Kidney (tissue), 14 donors: ENCODE measurements around the gene SPINK5. TPM values are rescaled to one million over a fixed set of nuclear protein-coding genes. Genes with fewer than 3 reads are reported as not detected.

Experiments
- DNase-seq, 5 donors: peaks; one replicate each; pipeline ENCODE4 v3.0.0-alpha.2; 2013 to 2020
- FAIRE-seq: peaks from 2 replicates; lab custom pipeline; 2012; peaks lifted over from hg19 to GRCh38; lab: Jason Lieb, UNC
- H3K27ac ChIP-seq, 2 donors: one replicate each; pipeline ENCODE4 v1.7.0; 2013; ENCODE audit warnings: low read depth in 2 of 2, low read length in 2 of 2, inconsistent platforms in 1 of 2
- H3K27me3 ChIP-seq: one replicate; pipeline ENCODE4 v1.7.1; 2013; ENCODE audit warnings: low read length, inconsistent platforms; ENCODE audit not compliant: control insufficient read depth, insufficient read depth
- H3K36me3 ChIP-seq, 3 donors: one replicate each; pipeline versions ENCODE4 v1.7.0 to v1.7.1; 2013; ENCODE audit warnings: low read length in 3 of 3, control low read depth in 1 of 3, inconsistent platforms in 1 of 3; ENCODE audit not compliant: insufficient read depth in 3 of 3, control insufficient read depth in 2 of 3
- H3K4me1 ChIP-seq, 3 donors: one replicate each; pipeline versions ENCODE4 v1.7.0 to v1.7.1; 2013; ENCODE audit warnings: low read length in 3 of 3, inconsistent platforms in 1 of 3, low read depth in 1 of 3; ENCODE audit not compliant: control insufficient read depth in 2 of 3, insufficient read depth in 2 of 3
- H3K4me3 ChIP-seq, 3 donors: one replicate each; pipeline versions ENCODE4 v1.7.0 to v1.8.1; 2013; ENCODE audit warnings: low read length in 3 of 3, control low read depth in 1 of 3, inconsistent platforms in 1 of 3
- H3K9ac ChIP-seq, 3 donors: one replicate each; pipeline versions ENCODE4 v1.7.0 to v1.7.1; 2013; ENCODE audit warnings: low read length in 3 of 3, control low read depth in 1 of 3, inconsistent platforms in 1 of 3
- H3K9me3 ChIP-seq, 3 donors: one replicate each; pipeline versions ENCODE4 v1.7.0 to v1.7.1; 2013; ENCODE audit warnings: low read length in 3 of 3, control low read depth in 1 of 3, inconsistent platforms in 1 of 3; ENCODE audit not compliant: control insufficient read depth in 2 of 3, insufficient read depth in 1 of 3
- CTCF ChIP-seq: IDR thresholded peaks from 3 replicates; pipeline ENCODE4 v1.5.1; 2012; ENCODE audit warnings: mild to moderate bottlenecking, moderate library complexity, borderline replicate concordance; ENCODE audit not compliant: insufficient read depth; ENCODE audit errors: extremely low read depth
- intact Hi-C: fragments of 100-400 bp; cut with DNase I; formaldehyde crosslinking; loops from one replicate; pipeline ENCODE4 v1.11.1; 2022
- polyA plus RNA-seq: library from polyadenylated mRNA; stranded (reverse); fragments of 350-450 nt; fragmentation: Illumina TruSeq; extraction: RNeasy Lipid Tissue Mini Kit (QIAGEN cat#74804); gene quantifications from one replicate; pipeline ENCODE4 v1.2.3, GENCODE V29; 2014; ENCODE audit warnings: low read depth, low replicate concordance; ENCODE audit not compliant: insufficient read depth
- total RNA-seq: library from RNA; stranded (reverse); fragmentation: NEBNext Ultra II Directional; extraction: Animal tissue kit (Norgen Biotek cat#: 25700); gene quantifications from one replicate; pipeline ENCODE4 v1.2.1, GENCODE V29; 2021
- donor health status: control.
- donor health status: control.
- donor health status: control.
- donor health status: control.
- donor health status: control.
- donor health status: DM: yes; HTN: yes; CAD: no.
- donor health status: Normal renal cell carcinoma (clear cell type).

SPINK5 gene
- total and polyA plus RNA-seq, 2 donors from 2014 or later, result 0.32 to 0.91 TPM

GRCh38 chr5:148145916-148146315, 82.1 kb downstream of the SPINK5 start:
- DNase-seq, result peak in 3 of 5 donors; percentile 27 to 66 (median 53)
- H3K27ac ChIP-seq, result no peak overlapping the region
- intact Hi-C loops, result no loop called here
- no peaks in the 10 kb centered on the region for H3K4me1 ChIP-seq
- no peak for FAIRE-seq
- no peak overlapping the region for H3K4me3 ChIP-seq
- H3K9me3 ChIP-seq, result no peaks in the 10 kb centered on the region
- no peaks in the 10 kb centered on the region for H3K36me3 ChIP-seq
- TF ChIP-seq CTCF, result no peak
- H3K27me3 ChIP-seq, result no peaks in the 10 kb centered on the region
- H3K9ac ChIP-seq, result no peak overlapping the region

GRCh38 chr5:148146487-148146886, 82.7 kb downstream of the SPINK5 start:
- Histone ChIP-seq H3K9me3 (no peaks in the 10 kb centered on the region), H3K27me3 (no peaks in the 10 kb centered on the region), H3K27ac (no peak overlapping the region), H3K9ac (no peak overlapping the region), H3K4me3 (no peak overlapping the region), H3K36me3 (no peaks in the 10 kb centered on the region), H3K4me1 (no peaks in the 10 kb centered on the region)
- DNase-seq, result no peak
- no peak for FAIRE-seq
- no peak for TF ChIP-seq CTCF
- intact Hi-C loops, result no loop called here

GRCh38 chr5:148147415-148147814, 83.6 kb downstream of the SPINK5 start:
- Histone ChIP-seq H3K9ac (no peak overlapping the region), H3K9me3 (no peaks in the 10 kb centered on the region), H3K4me1 (no peaks in the 10 kb centered on the region), H3K27me3 (no peaks in the 10 kb centered on the region), H3K27ac (no peak overlapping the region), H3K4me3 (no peak overlapping the region), H3K36me3 (no peaks in the 10 kb centered on the region)
- no peak for TF ChIP-seq CTCF
- DNase-seq (no peak), FAIRE-seq (no peak)
- intact Hi-C loops, result no loop called here

GRCh38 chr5:148151872-148152271, 88.1 kb downstream of the SPINK5 start:
- H3K27me3 ChIP-seq, result no peaks in the 10 kb centered on the region
- FAIRE-seq (no peak), DNase-seq (no peak)
- no peak overlapping the region for H3K27ac ChIP-seq
- intact Hi-C loops, result no loop called here
- H3K36me3 ChIP-seq, result no peaks in the 10 kb centered on the region
- no peak for TF ChIP-seq CTCF
- no peak overlapping the region for H3K4me3 ChIP-seq
- no peak overlapping the region for H3K9ac ChIP-seq
- H3K4me1 ChIP-seq, result no peaks in the 10 kb centered on the region
- H3K9me3 ChIP-seq, result no peaks in the 10 kb centered on the region
